GM19455 (cell line): ENCODE measurements around the gene EVPL.
"Not testable (repeated sequence)": the region's sequence is repeated elsewhere in the genome, so short reads cannot be mapped to it uniquely, and the experiment has no call there.

Experiments used
- ATAC-seq: cut with Tn5 transposase; IDR thresholded peaks from one replicate; pipeline ENCODE4 v1.9.1; 2021; ENCODE audit not compliant: unreplicated experiment

Gene EVPL

GRCh38 chr17:75970011-75970523, 57.0 kb downstream of the EVPL start:
- no peak for ATAC-seq

DNA sequence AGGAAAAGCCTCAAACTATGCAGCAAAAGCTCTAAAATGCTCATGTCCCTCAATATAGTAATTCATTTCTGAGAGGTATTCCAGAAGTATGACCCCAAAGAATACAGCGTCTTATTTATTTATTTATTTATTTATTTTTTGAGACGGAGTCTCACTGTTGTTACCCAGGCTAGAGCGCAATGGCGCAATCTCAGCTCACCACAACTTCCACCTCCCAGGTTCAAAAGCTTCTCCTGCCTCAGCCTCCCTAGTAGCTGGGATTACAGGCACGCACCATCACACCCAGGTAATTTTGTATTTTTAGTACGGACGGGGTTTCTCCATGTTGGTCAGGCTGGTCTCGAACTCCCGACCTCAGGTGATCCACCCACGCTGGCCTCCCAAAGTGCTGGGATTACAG, 58.1 kb downstream of the EVPL start:
- not testable (repeated sequence) for ATAC-seq

- no peak for ATAC-seq
These were observed 61.6 kb downstream of the EVPL start for GRCh38 chr17:75965468-75965867.

DNA sequence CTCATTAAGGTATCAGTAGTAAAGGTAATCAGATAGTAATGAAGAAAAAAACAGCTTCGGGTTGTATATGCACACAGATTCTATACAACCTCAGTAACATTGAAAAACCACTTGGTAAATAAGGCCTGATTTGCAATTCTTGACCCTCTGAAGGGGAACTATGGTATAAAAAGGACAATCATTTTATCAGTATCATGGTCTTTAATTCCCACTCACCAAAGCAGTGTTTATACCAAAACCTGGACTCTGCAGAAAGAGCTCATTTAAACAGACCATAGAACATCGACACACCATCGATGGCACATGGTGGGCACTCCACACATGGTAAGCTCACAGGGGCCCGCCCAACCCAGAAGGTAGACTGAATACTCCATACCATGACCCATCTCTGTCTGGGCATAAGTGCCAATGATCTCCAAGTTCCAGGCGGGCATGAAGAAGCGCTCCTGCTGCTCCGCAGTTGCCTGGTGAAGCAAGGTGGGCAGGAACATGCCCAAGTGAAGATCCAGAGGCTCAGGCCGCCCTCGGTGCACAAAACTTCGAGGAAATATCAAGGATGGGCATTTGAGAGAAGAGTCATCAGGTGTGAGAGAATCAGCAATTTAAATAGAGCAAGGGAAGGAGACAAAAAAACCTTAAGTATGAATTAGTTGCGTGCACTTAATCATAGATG, 67.1 kb downstream of the EVPL start:
- ATAC-seq, result no peak

- ATAC-seq, result no peak
These were observed 67.9 kb downstream of the EVPL start for GRCh38 chr17:75959051-75959838.
